ENCODE results near the gene TOR1AIP1.

TOR1AIP1 gene

GRCh38 chr1:179870870-179871269 lies 11.2 kb upstream of the TOR1AIP1 start:
- DNase-seq (ENCODE audit: low spot score in 2 of 2) (no peak), ATAC-seq (replicated peaks; ENCODE audit: extremely low read depth, poor library complexity, severe bottlenecking) (no peak)
- peaks cover 23% of the 10 kb centered on the region for H3K36me3 Mint-ChIP-seq (ENCODE audit: insufficient read depth)
- no peak overlapping the region for H3K27ac Mint-ChIP-seq (ENCODE audit: low read depth)
- H3K4me1 Mint-ChIP-seq = peaks cover 28% of the 10 kb centered on the region
- H3K27me3 Mint-ChIP-seq = no peaks in the 10 kb centered on the region
- no peak overlapping the region for H3K4me3 Mint-ChIP-seq
- H3K9me3 Mint-ChIP-seq = no peaks in the 10 kb centered on the region

- DNase-seq (ENCODE audit: low spot score in 2 of 2) (no peak), ATAC-seq (replicated peaks; ENCODE audit: extremely low read depth, poor library complexity, severe bottlenecking) (no peak)
- Mint-ChIP-seq H3K4me1 (peaks cover 28% of the 10 kb centered on the region), H3K4me3 (no peak overlapping the region), H3K9me3 (no peaks in the 10 kb centered on the region), H3K27me3 (no peaks in the 10 kb centered on the region), H3K27ac (ENCODE audit: low read depth) (no peak overlapping the region), H3K36me3 (ENCODE audit: insufficient read depth) (peaks cover 19% of the 10 kb centered on the region)
Measured at GRCh38 chr1:179871940-179872339, 10.1 kb upstream of the TOR1AIP1 start.

GRCh38 chr1:179872558-179872957 lies 9.5 kb upstream of the TOR1AIP1 start:
- DNase-seq (ENCODE audit: low spot score in 2 of 2) (no peak), ATAC-seq (replicated peaks; ENCODE audit: extremely low read depth, poor library complexity, severe bottlenecking) (no peak)
- Mint-ChIP-seq H3K36me3 (ENCODE audit: insufficient read depth) (peaks cover 18% of the 10 kb centered on the region), H3K4me3 (no peak overlapping the region), H3K27me3 (no peaks in the 10 kb centered on the region), H3K27ac (ENCODE audit: low read depth) (no peak overlapping the region), H3K9me3 (no peaks in the 10 kb centered on the region), H3K4me1 (peaks cover 27% of the 10 kb centered on the region)

- peak overlapping the region; percentile 77 for H3K27ac Mint-ChIP-seq (ENCODE audit: low read depth)
- no peaks in the 10 kb centered on the region for H3K9me3 Mint-ChIP-seq
- H3K36me3 Mint-ChIP-seq (ENCODE audit: insufficient read depth) = peaks cover 14% of the 10 kb centered on the region
Measured at GRCh38 chr1:179873438-179873851, 8.6 kb upstream of the TOR1AIP1 start.

GRCh38 chr1:179875596-179876299 lies 6.3 kb upstream of the TOR1AIP1 start:
- Mint-ChIP-seq H3K36me3 (ENCODE audit: insufficient read depth) (peaks cover 12% of the 10 kb centered on the region), H3K27ac (ENCODE audit: low read depth) (no peak overlapping the region), H3K27me3 (no peaks in the 10 kb centered on the region), H3K9me3 (no peaks in the 10 kb centered on the region), H3K4me3 (no peak overlapping the region), H3K4me1 (peaks cover 23% of the 10 kb centered on the region)
- ATAC-seq (replicated peaks; ENCODE audit: extremely low read depth, poor library complexity, severe bottlenecking) (no peak), DNase-seq (ENCODE audit: low spot score in 2 of 2) (no peak)

More at GRCh38 chr1:179873438-179873851, 8.6 kb upstream of the TOR1AIP1 start:
- peaks cover 23% of the 10 kb centered on the region for H3K4me1 Mint-ChIP-seq
- no peak overlapping the region for H3K4me3 Mint-ChIP-seq
- DNase-seq (ENCODE audit: low spot score in 2 of 2) = no peak
- H3K27me3 Mint-ChIP-seq = no peaks in the 10 kb centered on the region
- ATAC-seq (replicated peaks; ENCODE audit: extremely low read depth, poor library complexity, severe bottlenecking) = no peak

GRCh38 chr1:179876300-179876715 lies 5.8 kb upstream of the TOR1AIP1 start:
- H3K4me3 Mint-ChIP-seq = peak overlapping the region; percentile 80
- no peaks in the 10 kb centered on the region for H3K27me3 Mint-ChIP-seq
- ATAC-seq (replicated peaks; ENCODE audit: extremely low read depth, poor library complexity, severe bottlenecking) (no peak), DNase-seq (ENCODE audit: low spot score in 2 of 2) (no peak)
- H3K27ac Mint-ChIP-seq (ENCODE audit: low read depth) = peak overlapping the region; percentile 29
- H3K9me3 Mint-ChIP-seq = no peaks in the 10 kb centered on the region
- peaks cover 12% of the 10 kb centered on the region for H3K36me3 Mint-ChIP-seq (ENCODE audit: insufficient read depth)
- H3K4me1 Mint-ChIP-seq = peaks cover 24% of the 10 kb centered on the region

GRCh38 chr1:179877586-179878265 lies 4.4 kb upstream of the TOR1AIP1 start, which contains the start of gene TOR1AIP2:
TOR1AIP2 (minus strand) TSS chr1:179877803; CDS start chr1:179852665, 25,138 bp downstream.
- Mint-ChIP-seq H3K36me3 (ENCODE audit: insufficient read depth) (peaks cover 23% of the 10 kb centered on the region), H3K4me1 (peaks cover 29% of the 10 kb centered on the region), H3K4me3 (peak within 1 kb of the TSS; percentile 80), H3K27ac (ENCODE audit: low read depth) (peak within 1 kb of the TSS; percentile 90), H3K9me3 (no peaks in the 10 kb centered on the region), H3K27me3 (no peaks in the 10 kb centered on the region)
- ATAC-seq (replicated peaks; ENCODE audit: extremely low read depth, poor library complexity, severe bottlenecking) = peak; percentile 52
- peak; percentile 60 to 64 for DNase-seq (ENCODE audit: low spot score in 2 of 2)

- Mint-ChIP-seq H3K36me3 (ENCODE audit: insufficient read depth) (peaks cover 23% of the 10 kb centered on the region), H3K27ac (ENCODE audit: low read depth) (peak overlapping the region; percentile 46), H3K4me1 (peaks cover 32% of the 10 kb centered on the region), H3K27me3 (no peaks in the 10 kb centered on the region), H3K4me3 (no peak overlapping the region), H3K9me3 (no peaks in the 10 kb centered on the region)
- no peak for DNase-seq (ENCODE audit: low spot score in 2 of 2)
- no peak for ATAC-seq (replicated peaks; ENCODE audit: extremely low read depth, poor library complexity, severe bottlenecking)
Measured at GRCh38 chr1:179879797-179880196, 2.3 kb upstream of the TOR1AIP1 start.

GRCh38 chr1:179881642-179882252 lies 338 bp upstream of the TOR1AIP1 start:
- peaks cover 35% of the 10 kb centered on the region for H3K36me3 Mint-ChIP-seq (ENCODE audit: insufficient read depth)
- peaks cover 36% of the 10 kb centered on the region for H3K4me1 Mint-ChIP-seq
- DNase-seq (ENCODE audit: low spot score in 2 of 2) = no peak
- no peaks in the 10 kb centered on the region for H3K9me3 Mint-ChIP-seq
- no peaks in the 10 kb centered on the region for H3K27me3 Mint-ChIP-seq
- peak; percentile 2 for ATAC-seq (replicated peaks; ENCODE audit: extremely low read depth, poor library complexity, severe bottlenecking)
- peak overlapping the region; percentile 91 for H3K4me3 Mint-ChIP-seq
- peak overlapping the region; percentile 99 for H3K27ac Mint-ChIP-seq (ENCODE audit: low read depth)

GRCh38 chr1:179883040-179883744 lies 1.1 kb downstream of the TOR1AIP1 start:
- H3K9me3 Mint-ChIP-seq = no peaks in the 10 kb centered on the region
- H3K36me3 Mint-ChIP-seq (ENCODE audit: insufficient read depth) = peaks cover 43% of the 10 kb centered on the region
- peak overlapping the region; percentile 91 for H3K4me3 Mint-ChIP-seq
- DNase-seq (ENCODE audit: low spot score in 2 of 2) (peak in 1 of 2 donors; percentile 36), ATAC-seq (replicated peaks; ENCODE audit: extremely low read depth, poor library complexity, severe bottlenecking) (peak; percentile 38)
- H3K4me1 Mint-ChIP-seq = peaks cover 38% of the 10 kb centered on the region
- peak overlapping the region; percentile 99 for H3K27ac Mint-ChIP-seq (ENCODE audit: low read depth)
- H3K27me3 Mint-ChIP-seq = no peaks in the 10 kb centered on the region

- DNase-seq (ENCODE audit: low spot score in 2 of 2) (peak in 1 of 2 donors; percentile 44), ATAC-seq (replicated peaks; ENCODE audit: extremely low read depth, poor library complexity, severe bottlenecking) (peak; percentile 31)
- peaks cover 45% of the 10 kb centered on the region for H3K36me3 Mint-ChIP-seq (ENCODE audit: insufficient read depth)
- peak overlapping the region; percentile 99 for H3K27ac Mint-ChIP-seq (ENCODE audit: low read depth)
- no peaks in the 10 kb centered on the region for H3K27me3 Mint-ChIP-seq
- peak overlapping the region; percentile 91 for H3K4me3 Mint-ChIP-seq
- peaks cover 39% of the 10 kb centered on the region for H3K4me1 Mint-ChIP-seq
- H3K9me3 Mint-ChIP-seq = no peaks in the 10 kb centered on the region
Measured at GRCh38 chr1:179883745-179884138, 1.7 kb downstream of the TOR1AIP1 start.

- ATAC-seq (replicated peaks; ENCODE audit: extremely low read depth, poor library complexity, severe bottlenecking) (no peak), DNase-seq (ENCODE audit: low spot score in 2 of 2) (no peak)
- Mint-ChIP-seq H3K27me3 (no peaks in the 10 kb centered on the region), H3K4me1 (peaks cover 25% of the 10 kb centered on the region), H3K4me3 (no peak overlapping the region), H3K27ac (ENCODE audit: low read depth) (peak overlapping the region; percentile 4), H3K36me3 (ENCODE audit: insufficient read depth) (peaks cover 61% of the 10 kb centered on the region), H3K9me3 (no peaks in the 10 kb centered on the region)
Measured at GRCh38 chr1:179888071-179888470, 6.0 kb downstream of the TOR1AIP1 start.

Data from central memory CD8-positive, alpha-beta T cell (primary cell).